ENCODE measurements around the gene SPARCL1. TPM values are rescaled to one million over a fixed set of nuclear protein-coding genes. Genes with fewer than 3 reads are reported as not detected.
A peak's percentile ranks its signal among the peaks of the same experiment; 100 is the strongest.

SPARCL1 gene
- polyA plus RNA-seq, 3 donors from 2014 or later, result not detected

GRCh38 chr4:87553182-87553581, 24.0 kb upstream of the SPARCL1 start:
- no peak for DNase-seq
- no peaks in the 10 kb centered on the region for H3K4me1 Mint-ChIP-seq
- H3K9me3 Mint-ChIP-seq, result no peaks in the 10 kb centered on the region
- peaks cover 0 to 3% (median 0%) of the 10 kb centered on the region in 3 donors for H3K27me3 Mint-ChIP-seq (ENCODE audit: low read depth in 3 of 3)
- H3K36me3 Mint-ChIP-seq, result no peaks in the 10 kb centered on the region
- no peak overlapping the region for H3K27ac Mint-ChIP-seq
- H3K4me3 Mint-ChIP-seq, result no peak overlapping the region

GRCh38 chr4:87551361-87551760, 22.2 kb upstream of the SPARCL1 start:
- no peak for DNase-seq
- peaks cover 0 to 2% (median 0%) of the 10 kb centered on the region in 6 donors for H3K9me3 Mint-ChIP-seq
- H3K4me3 Mint-ChIP-seq, result no peak overlapping the region
- no peaks in the 10 kb centered on the region for H3K36me3 Mint-ChIP-seq
- H3K27me3 Mint-ChIP-seq (ENCODE audit: low read depth in 3 of 3), result peaks cover 0 to 9% (median 0%) of the 10 kb centered on the region in 3 donors
- no peak overlapping the region for H3K27ac Mint-ChIP-seq
- no peaks in the 10 kb centered on the region for H3K4me1 Mint-ChIP-seq

- no peak for DNase-seq
- H3K4me3 Mint-ChIP-seq, result no peak overlapping the region
- H3K27ac Mint-ChIP-seq, result no peak overlapping the region
- H3K36me3 Mint-ChIP-seq, result no peaks in the 10 kb centered on the region
- H3K27me3 Mint-ChIP-seq (ENCODE audit: low read depth in 3 of 3), result peaks cover 0 to 9% (median 2%) of the 10 kb centered on the region in 3 donors
- H3K9me3 Mint-ChIP-seq, result peaks cover 0 to 2% (median 0%) of the 10 kb centered on the region in 6 donors
- H3K4me1 Mint-ChIP-seq, result no peaks in the 10 kb centered on the region
Observed at GRCh38 chr4:87547016-87547708, 18.0 kb upstream of the SPARCL1 start.

- no peak for DNase-seq
- no peak overlapping the region for H3K27ac Mint-ChIP-seq
- peaks cover 0 to 6% (median 5%) of the 10 kb centered on the region in 3 donors for H3K27me3 Mint-ChIP-seq (ENCODE audit: low read depth in 3 of 3)
- H3K4me1 Mint-ChIP-seq, result no peaks in the 10 kb centered on the region
- H3K9me3 Mint-ChIP-seq, result peaks cover 0 to 2% (median 0%) of the 10 kb centered on the region in 6 donors
- no peaks in the 10 kb centered on the region for H3K36me3 Mint-ChIP-seq
- no peak overlapping the region for H3K4me3 Mint-ChIP-seq
Observed at GRCh38 chr4:87545052-87545451, 15.9 kb upstream of the SPARCL1 start.

DNA sequence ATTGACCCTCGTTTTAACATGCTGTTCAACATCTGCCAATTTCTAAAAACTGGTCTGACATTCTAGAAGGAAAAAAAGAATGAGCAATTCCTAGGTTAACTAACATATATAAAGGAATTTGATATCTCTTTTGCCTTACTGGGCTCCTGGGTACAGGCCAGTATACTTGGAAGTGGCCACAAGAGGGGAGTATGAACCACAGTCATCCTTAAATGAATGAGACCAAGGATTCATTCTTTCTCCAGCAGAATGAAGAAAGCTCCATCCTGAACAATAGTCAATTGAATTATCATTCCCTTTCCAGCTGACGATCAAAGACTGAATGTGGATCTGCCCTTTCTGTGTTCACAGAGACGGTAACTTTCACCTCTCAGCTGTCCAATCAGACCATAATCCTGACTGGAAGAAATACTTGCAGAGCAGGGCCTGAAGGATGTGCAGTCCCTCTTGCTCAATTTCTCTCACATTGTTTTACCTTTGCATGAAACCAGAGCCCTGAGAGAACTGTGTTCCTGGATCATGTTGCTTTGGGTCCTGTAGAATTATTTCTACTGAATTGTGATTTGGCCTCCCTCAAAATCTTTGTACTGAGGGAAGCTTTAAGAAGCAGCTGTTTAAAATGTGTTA, 14.8 kb upstream of the SPARCL1 start:
- DNase-seq, result no peak
- H3K4me1 Mint-ChIP-seq, result no peaks in the 10 kb centered on the region
- peaks cover 0 to 6% (median 5%) of the 10 kb centered on the region in 3 donors for H3K27me3 Mint-ChIP-seq (ENCODE audit: low read depth in 3 of 3)

GRCh38 chr4:87542734-87543312, 13.6 kb upstream of the SPARCL1 start:
- peaks cover 0 to 6% (median 5%) of the 10 kb centered on the region in 3 donors for H3K27me3 Mint-ChIP-seq (ENCODE audit: low read depth in 3 of 3)
- no peaks in the 10 kb centered on the region for H3K4me1 Mint-ChIP-seq
- peaks cover 0 to 2% (median 0%) of the 10 kb centered on the region in 6 donors for H3K9me3 Mint-ChIP-seq
- no peaks in the 10 kb centered on the region for H3K36me3 Mint-ChIP-seq
- DNase-seq, result no peak
- H3K4me3 Mint-ChIP-seq, result no peak overlapping the region
- no peak overlapping the region for H3K27ac Mint-ChIP-seq

More for the DNA sequence above, 14.8 kb upstream of the SPARCL1 start:
- Mint-ChIP-seq H3K27ac (no peak overlapping the region), H3K4me3 (no peak overlapping the region), H3K9me3 (peaks cover 0 to 2% (median 0%) of the 10 kb centered on the region in 6 donors), H3K36me3 (no peaks in the 10 kb centered on the region)

- Mint-ChIP-seq H3K27ac (no peak overlapping the region), H3K36me3 (no peaks in the 10 kb centered on the region), H3K4me1 (no peaks in the 10 kb centered on the region)
Observed at GRCh38 chr4:87541956-87542709, 13.0 kb upstream of the SPARCL1 start.

DNA sequence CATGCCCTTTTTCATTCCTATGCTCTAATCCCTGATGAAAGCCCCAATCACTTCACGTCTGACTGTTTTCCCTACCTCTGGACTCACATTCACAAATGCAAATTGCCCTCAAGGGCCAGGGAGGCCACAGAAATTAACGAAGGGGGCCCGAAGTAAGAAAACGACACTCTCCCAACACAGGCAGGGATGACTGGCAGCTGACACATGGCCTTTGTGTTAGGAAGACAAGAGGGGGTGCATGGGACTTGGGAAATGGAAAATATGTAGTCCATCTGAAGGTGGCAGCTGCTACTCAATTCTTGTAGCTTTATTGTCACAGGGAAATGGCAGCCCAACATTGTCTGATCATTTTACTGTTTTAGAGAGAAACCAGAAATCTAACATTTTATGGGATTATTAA, 12.3 kb upstream of the SPARCL1 start:
- Mint-ChIP-seq H3K4me3 (no peak overlapping the region), H3K36me3 (no peaks in the 10 kb centered on the region), H3K27ac (no peak overlapping the region), H3K9me3 (peaks cover 0 to 2% (median 0%) of the 10 kb centered on the region in 6 donors), H3K27me3 (ENCODE audit: low read depth in 3 of 3) (peaks cover 0 to 5% (median 0%) of the 10 kb centered on the region in 3 donors), H3K4me1 (no peaks in the 10 kb centered on the region)
- no peak for DNase-seq

More at GRCh38 chr4:87541956-87542709, 13.0 kb upstream of the SPARCL1 start:
- no peak for DNase-seq
- H3K27me3 Mint-ChIP-seq (ENCODE audit: low read depth in 3 of 3), result peaks cover 0 to 5% (median 2%) of the 10 kb centered on the region in 3 donors
- H3K9me3 Mint-ChIP-seq, result peaks cover 0 to 2% (median 0%) of the 10 kb centered on the region in 6 donors
- H3K4me3 Mint-ChIP-seq, result no peak overlapping the region

DNA sequence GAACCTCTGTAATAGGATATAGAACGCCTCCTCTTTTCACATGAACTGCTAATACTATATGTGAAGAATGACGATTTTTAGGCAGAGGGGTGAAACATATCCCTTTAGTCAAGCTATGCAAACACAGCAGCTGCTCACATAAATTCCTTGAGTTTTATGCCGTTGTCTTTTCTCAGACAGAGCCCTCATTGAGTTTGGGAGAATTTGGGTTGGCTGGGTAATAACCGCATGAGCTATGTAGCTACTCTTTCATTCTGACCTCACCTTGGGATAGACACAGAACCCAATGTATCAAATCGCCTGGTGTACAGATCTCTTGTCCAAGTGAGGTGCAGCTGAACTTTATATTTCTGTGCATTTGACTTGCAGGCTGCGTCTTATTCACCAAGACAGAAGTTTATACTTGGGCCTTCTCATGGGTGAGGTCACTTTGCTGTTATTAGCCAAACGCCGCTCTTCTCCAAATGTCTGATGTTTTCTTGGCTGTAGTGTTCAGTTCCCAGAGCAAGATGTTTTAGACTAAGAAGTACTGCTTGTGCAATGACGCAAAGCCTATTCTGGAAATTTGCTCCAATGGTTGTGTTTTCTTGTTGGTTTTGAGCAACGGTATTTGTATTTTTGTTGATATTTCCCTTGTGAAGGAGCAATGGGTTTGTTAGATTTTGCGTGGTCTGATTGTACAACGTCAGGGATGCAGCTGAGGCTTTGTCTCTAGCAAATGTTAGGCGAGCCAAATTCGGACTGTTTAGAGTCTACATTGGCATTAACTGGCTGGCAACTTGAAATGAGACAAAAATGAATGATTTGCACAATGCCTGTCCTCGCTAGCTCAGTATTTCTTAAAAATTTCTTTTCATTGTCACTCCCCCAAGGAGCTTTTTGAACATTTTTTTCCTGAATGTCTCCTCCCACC, 11.2 kb upstream of the SPARCL1 start:
- Mint-ChIP-seq H3K27me3 (ENCODE audit: low read depth in 3 of 3) (peaks cover 0 to 5% (median 0%) of the 10 kb centered on the region in 3 donors), H3K36me3 (no peaks in the 10 kb centered on the region), H3K9me3 (no peaks in the 10 kb centered on the region), H3K4me3 (no peak overlapping the region), H3K27ac (peak overlapping the region in 1 of 6 donors; percentile 43), H3K4me1 (no peaks in the 10 kb centered on the region)
- no peak for DNase-seq

- Mint-ChIP-seq H3K4me3 (no peak overlapping the region), H3K9me3 (no peaks in the 10 kb centered on the region), H3K27me3 (ENCODE audit: low read depth in 3 of 3) (no peaks in the 10 kb centered on the region), H3K27ac (no peak overlapping the region), H3K4me1 (no peaks in the 10 kb centered on the region), H3K36me3 (no peaks in the 10 kb centered on the region)
- no peak for DNase-seq
Observed at GRCh38 chr4:87532907-87533306, 3.7 kb upstream of the SPARCL1 start.

DNA sequence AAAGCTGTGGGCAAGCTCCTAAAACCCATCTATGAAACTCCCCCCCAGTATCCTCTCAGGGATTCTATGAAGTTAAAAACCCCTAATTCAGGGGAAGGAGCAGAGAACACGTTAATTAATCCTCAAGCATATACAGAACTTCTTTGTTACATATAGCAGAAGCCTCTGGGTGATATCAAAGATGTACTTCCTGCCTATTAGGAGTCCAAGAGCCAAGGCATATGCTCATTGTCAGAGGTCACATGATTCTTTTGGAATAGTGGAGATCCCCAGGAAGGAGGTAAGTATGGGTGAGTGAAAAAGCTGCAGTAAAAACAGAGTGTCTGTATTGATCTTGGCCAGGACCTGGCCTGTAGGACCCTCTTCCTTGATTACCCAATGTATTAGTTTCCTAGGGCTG, 2.9 kb upstream of the SPARCL1 start:
- Mint-ChIP-seq H3K27ac (no peak overlapping the region), H3K36me3 (no peaks in the 10 kb centered on the region), H3K9me3 (no peaks in the 10 kb centered on the region), H3K4me3 (no peak overlapping the region), H3K27me3 (ENCODE audit: low read depth in 3 of 3) (no peaks in the 10 kb centered on the region), H3K4me1 (no peaks in the 10 kb centered on the region)
- DNase-seq, result no peak

DNA sequence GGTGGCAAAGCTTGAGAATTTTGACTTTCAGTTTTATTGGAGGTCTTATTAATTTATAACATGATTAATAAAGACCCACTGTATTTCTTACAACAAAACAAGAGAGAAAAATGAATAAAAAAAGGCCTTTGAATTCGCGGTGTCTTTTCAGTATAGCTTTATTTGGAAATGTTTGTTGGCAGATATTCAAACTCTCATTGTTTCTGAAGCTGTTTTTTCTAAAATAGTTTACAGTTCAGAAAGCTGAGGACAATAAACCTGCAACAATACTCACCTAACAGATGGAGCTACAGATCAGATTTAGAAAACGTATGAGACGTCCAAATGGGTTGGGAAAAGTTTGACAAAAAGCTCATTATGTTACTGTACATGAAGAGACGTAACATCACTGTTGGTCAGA, 2.4 kb upstream of the SPARCL1 start:
- H3K27ac Mint-ChIP-seq, result no peak overlapping the region
- H3K4me3 Mint-ChIP-seq, result no peak overlapping the region
- H3K27me3 Mint-ChIP-seq (ENCODE audit: low read depth in 3 of 3), result no peaks in the 10 kb centered on the region
- no peak for DNase-seq
- no peaks in the 10 kb centered on the region for H3K4me1 Mint-ChIP-seq
- H3K9me3 Mint-ChIP-seq, result no peaks in the 10 kb centered on the region
- no peaks in the 10 kb centered on the region for H3K36me3 Mint-ChIP-seq

DNA sequence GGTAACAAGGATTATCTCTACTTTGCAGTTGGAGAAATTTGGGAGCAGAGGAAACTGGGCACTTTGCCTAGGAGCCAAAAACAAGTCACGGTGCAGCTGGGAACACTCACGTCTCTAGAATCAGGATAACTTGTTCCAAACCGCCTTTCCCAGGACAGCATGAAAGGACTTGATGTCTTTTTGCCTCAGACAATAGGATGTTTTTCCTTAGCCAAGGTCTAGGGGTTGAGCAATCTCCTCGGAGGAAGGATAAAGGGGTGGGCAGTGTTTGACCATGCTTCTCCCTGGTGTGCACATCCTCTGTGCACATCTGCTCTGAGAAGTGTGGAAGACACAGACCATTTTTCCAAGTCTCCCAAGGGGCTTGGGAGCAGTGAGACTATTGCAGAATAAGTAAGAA, 1.7 kb upstream of the SPARCL1 start:
- H3K27ac Mint-ChIP-seq, result no peak overlapping the region
- no peaks in the 10 kb centered on the region for H3K36me3 Mint-ChIP-seq
- H3K27me3 Mint-ChIP-seq (ENCODE audit: low read depth in 3 of 3), result no peaks in the 10 kb centered on the region
- H3K4me3 Mint-ChIP-seq, result no peak overlapping the region
- DNase-seq, result no peak
- no peaks in the 10 kb centered on the region for H3K4me1 Mint-ChIP-seq
- no peaks in the 10 kb centered on the region for H3K9me3 Mint-ChIP-seq

Data from immature natural killer cell (primary cell).